Natural killer cell treated with Interleukin-12 subunit alpha and Interleukin-12 subunit beta and Interleukin-15 and Interleukin-18, amount 100 ng/mL, for 72 hours (primary cell): ENCODE measurements around the gene CT45A5. TPM values are rescaled to one million over a fixed set of nuclear protein-coding genes. Genes with fewer than 3 reads are reported as not detected.
"Not testable (repeated sequence)": the region's sequence is repeated elsewhere in the genome, so short reads cannot be mapped to it uniquely, and the experiment has no call there.

Experiments used
- ATAC-seq, 2 donors: fragments of 150-1000 bp; cut with Tn5 transposase in 1 of 2; sonication (Bioruptor Pico), chemical (Tn5 transposase) in 1 of 2; 2 replicates each; pipeline ENCODE4 v1.10.0; 2021
- DNase-seq: peaks from one replicate; pipeline ENCODE4 v3.0.0; 2022; ENCODE audit warnings: low spot score
- H3K27ac Mint-ChIP-seq, 2 donors: 1 replicate in 1 of 2; 2 replicates in 1 of 2; pipeline ENCODE4 v1.8.0; 2022; ENCODE audit warnings: mixed read lengths in 2 of 2, mild to moderate bottlenecking in 1 of 2, moderate library complexity in 1 of 2
- H3K27me3 Mint-ChIP-seq, 2 donors: 1 replicate in 1 of 2; 2 replicates in 1 of 2; pipeline ENCODE4 v1.8.0; 2022; ENCODE audit warnings: mixed read lengths in 2 of 2
- H3K36me3 Mint-ChIP-seq: one replicate; pipeline ENCODE4 v1.8.0; 2022; ENCODE audit warnings: mixed read lengths
- H3K4me1 Mint-ChIP-seq, 2 donors: 1 replicate in 1 of 2; 2 replicates in 1 of 2; pipeline ENCODE4 v1.8.0; 2022; ENCODE audit warnings: low read depth in 2 of 2, mixed read lengths in 2 of 2, mild to moderate bottlenecking in 1 of 2
- H3K4me3 Mint-ChIP-seq: one replicate; pipeline ENCODE4 v1.8.0; 2022; ENCODE audit warnings: mixed read lengths
- H3K9me3 Mint-ChIP-seq: 2 replicates; pipeline ENCODE4 v1.8.0; 2022; ENCODE audit warnings: mixed read lengths
- total RNA-seq, 2 donors: library from RNA; stranded (reverse); gene quantifications; one replicate each; pipeline ENCODE4 v1.2.3, GENCODE V29; 2022

CT45A5 gene
- not detected for total RNA-seq

GRCh38 chrX:135785403-135785802 lies at the start of gene CT45A5:
CT45A5 (minus strand) TSS chrX:135785503; CDS start chrX:135781729, 3,774 bp downstream.
- not testable (repeated sequence) for DNase-seq, H3K27ac Mint-ChIP-seq, H3K9me3 Mint-ChIP-seq, H3K36me3 Mint-ChIP-seq, H3K4me1 Mint-ChIP-seq, H3K4me3 Mint-ChIP-seq, H3K27me3 Mint-ChIP-seq, ATAC-seq

GRCh38 chrX:135819912-135820311 lies 34.6 kb upstream of the CT45A5 start, which contains the start of gene CT45A2:
CT45A2 (minus strand) TSS chrX:135820012; CDS start chrX:135816265, 3,747 bp downstream.
- DNase-seq, H3K4me1 Mint-ChIP-seq, H3K9me3 Mint-ChIP-seq, H3K36me3 Mint-ChIP-seq, H3K27me3 Mint-ChIP-seq, H3K27ac Mint-ChIP-seq, H3K4me3 Mint-ChIP-seq, ATAC-seq: not testable (repeated sequence)

GRCh38 chrX:135802687-135803086 lies 17.4 kb upstream of the CT45A5 start, which contains the start of gene CT45A6:
CT45A6 (minus strand) TSS chrX:135802787; CDS start chrX:135798993, 3,794 bp downstream.
- H3K27ac Mint-ChIP-seq, ATAC-seq, H3K4me1 Mint-ChIP-seq, DNase-seq, H3K4me3 Mint-ChIP-seq, H3K27me3 Mint-ChIP-seq, H3K36me3 Mint-ChIP-seq, H3K9me3 Mint-ChIP-seq: not testable (repeated sequence)

- H3K27ac Mint-ChIP-seq, ATAC-seq, H3K9me3 Mint-ChIP-seq, DNase-seq, H3K4me3 Mint-ChIP-seq, H3K36me3 Mint-ChIP-seq, H3K27me3 Mint-ChIP-seq, H3K4me1 Mint-ChIP-seq: not testable (repeated sequence)
These were observed 17.2 kb downstream of the CT45A5 start, which contains the start of gene CT45A3 for GRCh38 chrX:135768091-135768490. CT45A3 (minus strand) TSS chrX:135768191; CDS start chrX:135764444, 3,747 bp downstream.

- H3K9me3 Mint-ChIP-seq, H3K27ac Mint-ChIP-seq, H3K36me3 Mint-ChIP-seq, H3K4me3 Mint-ChIP-seq, H3K4me1 Mint-ChIP-seq, DNase-seq, H3K27me3 Mint-ChIP-seq, ATAC-seq: not testable (repeated sequence)
These were observed 40.6 kb downstream of the CT45A5 start for GRCh38 chrX:135744739-135745138.

GRCh38 chrX:135741192-135741715 lies 44.0 kb downstream of the CT45A5 start:
- no peak for ATAC-seq

GRCh38 chrX:135740681-135741149 lies 44.6 kb downstream of the CT45A5 start:
- DNase-seq = no peak
- Mint-ChIP-seq H3K9me3 (no peaks in the 10 kb centered on the region), H3K27me3 (peaks cover 0 to 4% of the 10 kb centered on the region in 2 donors), H3K36me3 (no peaks in the 10 kb centered on the region), H3K27ac (no peak overlapping the region), H3K4me3 (no peak overlapping the region), H3K4me1 (peaks cover 0 to 4% of the 10 kb centered on the region in 2 donors)
- ATAC-seq = peak in 1 of 2 donors; percentile 73

More at GRCh38 chrX:135741192-135741715, 44.0 kb downstream of the CT45A5 start:
- peaks cover 0 to 4% of the 10 kb centered on the region in 2 donors for H3K4me1 Mint-ChIP-seq
- H3K36me3 Mint-ChIP-seq = no peaks in the 10 kb centered on the region
- DNase-seq = no peak
- no peak overlapping the region for H3K27ac Mint-ChIP-seq
- no peaks in the 10 kb centered on the region for H3K9me3 Mint-ChIP-seq
- peaks cover 0 to 4% of the 10 kb centered on the region in 2 donors for H3K27me3 Mint-ChIP-seq
- no peak overlapping the region for H3K4me3 Mint-ChIP-seq

- Mint-ChIP-seq H3K9me3 (no peaks in the 10 kb centered on the region), H3K4me1 (peaks cover 0 to 4% of the 10 kb centered on the region in 2 donors), H3K27me3 (peaks cover 0 to 7% of the 10 kb centered on the region in 2 donors), H3K27ac (no peak overlapping the region), H3K36me3 (no peaks in the 10 kb centered on the region), H3K4me3 (no peak overlapping the region)
- DNase-seq (no peak), ATAC-seq (no peak)
These were observed 47.8 kb downstream of the CT45A5 start for GRCh38 chrX:135737366-135738071.

GRCh38 chrX:135734666-135735065 lies 50.6 kb downstream of the CT45A5 start:
- ATAC-seq, H3K27me3 Mint-ChIP-seq, DNase-seq, H3K4me3 Mint-ChIP-seq, H3K36me3 Mint-ChIP-seq, H3K27ac Mint-ChIP-seq, H3K9me3 Mint-ChIP-seq, H3K4me1 Mint-ChIP-seq: not testable (repeated sequence)

Other genes starting within 250 kb of the CT45A5 start
- gene CT45A1, start 71.9 kb downstream of the CT45A5 start, total RNA-seq = not detected
- gene CT45A3, start 17.3 kb downstream of the CT45A5 start, total RNA-seq = not detected
- gene CT45A6, start 17.3 kb upstream of the CT45A5 start, total RNA-seq = not detected
- gene CT45A2, start 34.5 kb upstream of the CT45A5 start, total RNA-seq = not detected
- not detected for gene CT45A7, start 51.8 kb upstream of the CT45A5 start, total RNA-seq
- not detected for gene CT45A8, start 69.0 kb upstream of the CT45A5 start, total RNA-seq
- not detected for gene CT45A9, start 86.3 kb upstream of the CT45A5 start, total RNA-seq
- not detected for gene CT45A10, start 107.9 kb upstream of the CT45A5 start, total RNA-seq
- gene SAGE1, start 108.2 kb upstream of the CT45A5 start, total RNA-seq = not detected
- 10 to 100 TPM; 16.1 to 22.2 TPM for gene MMGT1, start 188.5 kb upstream of the CT45A5 start, total RNA-seq
- 10 to 100 TPM; 16.6 to 18.6 TPM for gene SLC9A6, start 199.9 kb upstream of the CT45A5 start, total RNA-seq